Activated CD8-positive, alpha-beta memory T cell treated with anti-CD3 and anti-CD28 coated beads, Interleukin-2, amount 50 U/mL, for 48 hours (primary cell): Measurements from ENCODE around the gene EIF3A.
"Not testable (repeated sequence)": the region's sequence is repeated elsewhere in the genome, so short reads cannot be mapped to it uniquely, and the experiment has no call there.

Experiments
- DNase-seq: peaks from one replicate; pipeline ENCODE4 v3.0.0-alpha.2; 2020

Gene EIF3A, protein sequence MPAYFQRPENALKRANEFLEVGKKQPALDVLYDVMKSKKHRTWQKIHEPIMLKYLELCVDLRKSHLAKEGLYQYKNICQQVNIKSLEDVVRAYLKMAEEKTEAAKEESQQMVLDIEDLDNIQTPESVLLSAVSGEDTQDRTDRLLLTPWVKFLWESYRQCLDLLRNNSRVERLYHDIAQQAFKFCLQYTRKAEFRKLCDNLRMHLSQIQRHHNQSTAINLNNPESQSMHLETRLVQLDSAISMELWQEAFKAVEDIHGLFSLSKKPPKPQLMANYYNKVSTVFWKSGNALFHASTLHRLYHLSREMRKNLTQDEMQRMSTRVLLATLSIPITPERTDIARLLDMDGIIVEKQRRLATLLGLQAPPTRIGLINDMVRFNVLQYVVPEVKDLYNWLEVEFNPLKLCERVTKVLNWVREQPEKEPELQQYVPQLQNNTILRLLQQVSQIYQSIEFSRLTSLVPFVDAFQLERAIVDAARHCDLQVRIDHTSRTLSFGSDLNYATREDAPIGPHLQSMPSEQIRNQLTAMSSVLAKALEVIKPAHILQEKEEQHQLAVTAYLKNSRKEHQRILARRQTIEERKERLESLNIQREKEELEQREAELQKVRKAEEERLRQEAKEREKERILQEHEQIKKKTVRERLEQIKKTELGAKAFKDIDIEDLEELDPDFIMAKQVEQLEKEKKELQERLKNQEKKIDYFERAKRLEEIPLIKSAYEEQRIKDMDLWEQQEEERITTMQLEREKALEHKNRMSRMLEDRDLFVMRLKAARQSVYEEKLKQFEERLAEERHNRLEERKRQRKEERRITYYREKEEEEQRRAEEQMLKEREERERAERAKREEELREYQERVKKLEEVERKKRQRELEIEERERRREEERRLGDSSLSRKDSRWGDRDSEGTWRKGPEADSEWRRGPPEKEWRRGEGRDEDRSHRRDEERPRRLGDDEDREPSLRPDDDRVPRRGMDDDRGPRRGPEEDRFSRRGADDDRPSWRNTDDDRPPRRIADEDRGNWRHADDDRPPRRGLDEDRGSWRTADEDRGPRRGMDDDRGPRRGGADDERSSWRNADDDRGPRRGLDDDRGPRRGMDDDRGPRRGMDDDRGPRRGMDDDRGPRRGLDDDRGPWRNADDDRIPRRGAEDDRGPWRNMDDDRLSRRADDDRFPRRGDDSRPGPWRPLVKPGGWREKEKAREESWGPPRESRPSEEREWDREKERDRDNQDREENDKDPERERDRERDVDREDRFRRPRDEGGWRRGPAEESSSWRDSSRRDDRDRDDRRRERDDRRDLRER (N-terminal part only)

DNA sequence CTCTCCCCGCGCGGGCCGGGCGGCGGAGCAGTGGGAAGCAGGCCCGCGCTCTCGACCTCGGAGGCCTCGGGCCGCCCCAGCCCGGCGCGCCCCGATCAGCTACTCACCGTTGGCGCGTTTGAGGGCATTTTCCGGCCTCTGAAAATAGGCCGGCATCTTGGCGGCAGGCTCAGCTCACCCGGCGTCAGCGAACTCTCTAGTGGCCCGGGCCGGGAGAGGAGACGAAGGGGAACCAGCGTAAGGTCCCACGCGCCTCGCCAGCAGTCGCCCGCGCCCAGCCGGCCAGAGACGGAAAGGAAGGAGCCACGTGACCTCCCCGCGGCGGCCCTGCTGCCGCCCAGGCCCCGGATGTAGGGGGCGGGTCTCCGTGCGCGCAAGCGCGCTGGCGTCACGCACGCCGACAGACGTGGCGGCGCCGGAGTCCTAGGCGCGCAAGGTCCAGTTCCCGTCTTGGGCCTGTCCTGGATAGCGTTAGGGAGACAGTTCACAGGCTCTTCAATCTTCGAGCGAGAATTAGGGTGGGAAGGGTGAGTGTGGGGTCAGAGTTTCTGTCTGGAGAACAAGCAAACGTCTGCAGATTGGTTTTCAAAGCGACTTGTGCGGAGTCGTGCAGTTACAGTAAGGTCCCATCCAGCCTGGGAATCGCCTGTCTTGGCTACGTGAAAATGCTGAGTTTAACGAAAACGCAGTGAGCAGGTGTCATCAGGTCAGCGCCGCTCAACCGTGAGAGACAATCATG lies at the start of gene EIF3A:
EIF3A (minus strand) TSS at position 297 of the 739 bp plus-strand sequence; CDS start at position 156, 141 bp downstream.
- DNase-seq = peak; percentile 97

DNA sequence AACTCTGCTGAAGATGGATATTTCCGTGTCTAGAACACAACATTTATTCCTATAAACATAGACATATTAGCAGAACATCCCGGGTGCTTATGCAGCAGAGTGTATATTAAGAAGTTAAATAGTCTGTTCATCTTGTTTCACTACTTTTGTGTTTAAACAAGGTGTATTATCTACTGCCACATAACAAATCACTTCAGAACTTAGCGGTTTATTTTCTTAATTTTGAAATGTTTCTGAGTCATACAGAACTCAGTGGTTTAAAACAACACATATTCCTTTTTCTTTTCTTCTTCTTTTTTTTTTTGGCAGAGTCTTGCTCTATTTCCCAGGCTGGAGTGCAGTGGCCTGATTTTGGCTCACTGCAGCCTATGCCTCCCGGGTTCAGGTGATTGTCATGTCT lies 49.1 kb upstream of the EIF3A start:
- no peak for DNase-seq

DNA sequence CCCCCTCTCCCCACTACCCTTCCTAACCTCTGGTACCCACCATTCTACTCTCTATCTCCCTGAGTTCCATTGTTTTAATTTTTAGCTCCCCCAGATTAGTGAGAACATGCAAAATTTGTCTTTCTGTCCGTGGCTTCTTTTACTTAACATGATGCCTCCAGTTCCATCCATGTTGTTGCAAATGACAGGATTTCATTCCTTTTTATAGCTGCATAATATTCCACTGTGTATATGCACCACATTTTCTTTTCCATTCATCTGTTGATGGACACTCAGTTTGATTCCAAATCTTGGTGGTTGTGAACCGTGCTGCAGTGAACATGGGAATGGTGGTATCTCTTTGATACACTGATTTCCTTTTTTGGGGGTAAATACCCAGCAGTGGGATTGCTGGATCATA lies 45.3 kb upstream of the EIF3A start:
- no peak for DNase-seq

DNA sequence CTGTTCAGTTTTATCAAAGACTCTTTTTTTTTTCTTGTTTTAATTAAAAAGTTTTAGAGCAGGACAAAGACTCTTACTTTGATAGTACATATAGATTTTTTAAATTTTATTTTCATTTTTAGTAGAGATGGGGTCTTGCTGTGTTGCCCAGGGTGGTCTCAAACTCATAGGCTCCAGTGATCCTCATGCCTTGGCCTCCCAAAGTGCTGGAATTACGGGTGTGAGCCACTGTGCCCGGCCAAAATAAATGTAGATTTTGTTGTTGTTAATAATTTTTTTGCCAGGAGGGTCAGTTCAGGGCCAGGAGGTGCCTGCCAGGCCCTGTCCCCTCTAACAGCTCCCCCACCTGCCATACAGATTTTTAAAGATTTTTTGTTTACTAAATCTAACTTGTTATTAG lies 40.3 kb upstream of the EIF3A start:
- DNase-seq = no peak

DNA sequence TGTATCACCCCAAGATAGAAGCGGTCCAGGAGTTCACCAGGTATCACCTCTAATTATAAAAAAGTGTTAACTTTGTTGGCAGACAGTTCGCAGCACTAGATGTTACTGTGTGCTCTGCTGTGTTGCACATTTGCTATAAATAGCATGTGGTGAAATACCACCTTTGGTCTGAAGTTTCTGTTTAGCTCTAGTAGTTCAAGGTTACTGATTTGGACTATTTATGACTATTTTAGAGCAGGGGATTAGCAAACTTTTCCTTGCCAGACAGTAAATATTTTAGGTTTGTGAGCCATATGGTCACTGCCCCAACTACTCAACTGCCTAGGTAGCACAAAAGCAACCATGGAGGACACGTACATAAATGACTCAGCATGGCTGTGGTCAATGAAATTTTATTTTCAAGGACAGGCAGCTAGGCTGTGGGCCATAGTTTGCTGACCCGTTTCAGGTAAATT lies 39.8 kb upstream of the EIF3A start:
- no peak for DNase-seq

DNA sequence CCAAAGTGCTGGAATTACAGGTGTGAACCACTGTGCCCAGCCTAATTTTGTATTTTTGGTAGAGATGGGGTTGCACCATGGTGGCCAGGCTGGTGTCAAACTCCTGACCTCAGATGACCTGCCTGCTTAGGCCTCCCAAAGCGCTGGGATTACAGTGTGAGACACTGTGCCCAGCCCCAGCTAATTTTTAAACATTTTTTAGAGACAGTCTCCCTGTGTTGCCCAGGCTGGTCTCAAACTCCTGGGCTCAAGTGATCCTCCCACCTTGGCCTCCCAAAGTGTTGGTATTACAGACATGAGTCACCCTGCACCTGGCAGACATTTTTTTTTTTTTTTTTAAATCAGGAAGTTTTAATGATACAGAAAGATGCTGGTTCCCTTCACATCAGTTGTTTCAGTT lies 38.8 kb upstream of the EIF3A start:
- no peak for DNase-seq

DNA sequence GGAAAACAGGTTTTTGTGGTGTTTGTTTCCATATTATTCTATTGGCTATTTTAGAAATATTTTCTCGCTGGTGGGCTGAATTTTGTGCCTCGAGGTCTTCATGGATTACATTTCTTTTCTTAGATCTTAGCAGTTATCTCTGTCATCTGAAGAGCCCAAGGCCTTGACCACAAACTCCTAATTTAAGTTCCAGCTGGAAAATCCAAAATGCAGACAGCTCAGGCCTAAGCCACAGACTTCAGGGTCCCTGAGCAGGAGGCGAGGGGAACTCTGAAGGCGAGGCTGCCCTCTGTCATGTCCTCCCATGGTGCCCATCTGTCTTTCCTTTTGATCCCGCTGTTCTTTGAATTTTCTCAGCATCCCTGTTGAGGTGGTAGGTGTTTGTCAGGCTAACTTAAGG lies 37.6 kb upstream of the EIF3A start:
- DNase-seq = no peak

DNA sequence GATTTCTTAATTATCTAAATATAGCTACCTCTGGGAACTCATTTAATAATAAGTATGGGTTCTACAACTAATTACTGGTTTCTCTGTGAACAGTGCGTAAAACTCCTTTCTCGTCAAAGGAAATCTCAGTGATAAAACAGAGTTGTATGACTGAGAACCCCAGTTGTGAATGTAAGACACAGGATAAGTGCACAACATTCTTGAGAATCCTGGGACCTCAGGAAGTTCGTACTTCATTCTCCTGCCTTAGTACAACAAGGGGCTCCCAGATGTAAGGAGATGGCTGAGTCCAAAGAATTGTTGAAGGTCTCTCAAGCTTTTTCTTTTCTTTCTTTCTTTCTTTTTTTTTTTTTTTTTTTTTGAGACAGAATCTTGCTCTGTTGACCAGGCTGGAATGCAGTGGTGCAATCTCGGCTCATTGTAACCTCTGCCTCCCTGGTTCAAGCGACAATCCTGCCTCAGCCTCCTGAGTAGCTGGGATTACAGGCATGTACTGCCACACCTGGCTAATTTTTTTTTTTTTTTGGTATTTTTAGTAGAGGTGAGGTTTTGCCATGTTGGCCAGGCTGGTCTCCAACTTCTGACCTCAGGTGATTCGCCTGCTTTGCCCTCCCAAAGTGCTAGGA lies 35.8 kb upstream of the EIF3A start:
- no peak for DNase-seq

DNA sequence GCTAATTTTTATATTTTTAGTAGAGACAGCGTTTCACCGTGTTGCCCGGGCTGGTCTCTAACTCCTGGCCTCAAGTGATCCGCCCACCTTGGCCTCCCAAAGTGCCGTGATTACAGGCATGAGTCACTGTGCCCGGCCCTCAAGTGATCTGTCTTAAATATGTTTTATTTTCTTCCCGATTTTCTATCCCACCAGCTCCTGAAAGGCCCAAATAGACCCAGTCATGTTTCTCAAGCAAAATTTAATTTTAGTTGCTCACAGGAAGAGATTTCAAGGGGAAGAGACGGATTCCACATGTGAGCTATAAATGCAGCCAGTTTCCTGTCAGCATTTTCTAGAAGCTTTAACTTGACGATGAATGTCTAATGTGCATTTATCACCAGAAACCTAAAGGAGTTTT lies 35.3 kb upstream of the EIF3A start:
- no peak for DNase-seq

DNA sequence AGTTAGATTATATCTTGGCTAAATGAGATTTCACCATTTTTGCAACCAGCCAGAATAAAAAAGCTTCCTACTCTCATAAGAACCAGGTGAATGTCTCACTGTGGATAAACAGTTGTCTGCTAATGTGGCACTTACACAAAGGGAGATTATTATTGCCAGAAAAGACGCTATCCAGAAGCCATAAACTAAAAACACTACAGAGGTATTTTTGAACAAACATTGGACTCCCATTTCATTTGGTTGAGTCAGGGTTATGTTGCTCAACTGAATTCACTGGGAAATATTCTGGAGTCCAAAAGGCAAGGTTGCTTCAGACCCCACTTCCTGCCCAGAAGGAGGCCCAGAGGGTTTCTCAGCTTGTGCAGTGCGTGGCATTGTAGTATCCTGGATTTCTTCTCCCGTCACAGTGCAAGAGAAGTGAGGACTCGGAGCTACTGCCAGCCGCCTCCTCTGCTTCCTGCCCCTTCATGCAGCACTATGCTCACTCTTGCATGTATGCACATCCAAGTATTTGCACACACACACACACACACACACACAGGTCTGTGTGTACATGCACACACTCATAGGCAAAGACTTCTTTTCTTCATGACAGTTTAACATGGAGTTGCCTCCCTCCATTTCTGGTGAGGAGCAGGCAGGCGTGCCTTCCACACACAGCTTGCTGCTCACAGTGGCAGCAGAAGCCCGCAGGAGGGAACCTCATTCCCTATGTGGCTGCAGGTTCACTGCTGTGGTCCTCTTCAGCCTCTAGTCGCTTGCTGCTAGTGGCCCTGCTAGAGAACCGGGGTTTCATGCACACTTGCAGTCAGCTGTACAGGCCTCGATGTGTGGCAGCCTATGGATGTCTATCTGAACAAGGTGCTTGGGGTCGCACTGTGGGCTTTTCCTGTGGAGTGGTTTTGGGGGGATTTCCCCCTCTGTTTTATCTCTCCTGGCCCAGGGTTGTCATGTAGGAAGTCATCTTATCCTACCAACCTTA lies 33.4 kb upstream of the EIF3A start:
- DNase-seq = no peak

DNA sequence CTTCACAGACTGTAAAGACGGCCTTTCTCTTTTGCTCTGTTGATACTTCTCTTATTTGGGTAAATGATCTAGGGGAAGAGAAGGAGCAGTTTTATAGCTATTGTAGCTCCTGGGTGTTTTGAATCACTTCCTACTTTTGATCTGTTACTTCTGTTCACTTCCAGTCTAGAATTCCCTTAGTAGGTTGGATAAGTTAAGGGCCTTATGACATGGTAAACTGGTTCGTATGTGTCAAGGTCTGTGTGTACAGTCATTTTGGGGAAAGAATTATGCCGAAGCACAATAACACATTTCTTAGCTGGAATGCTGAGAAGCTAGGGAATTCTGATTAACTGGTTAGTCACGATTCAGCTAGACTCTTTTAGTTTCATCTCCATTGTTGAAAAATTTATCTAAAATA lies 31.4 kb upstream of the EIF3A start:
- no peak for DNase-seq

DNA sequence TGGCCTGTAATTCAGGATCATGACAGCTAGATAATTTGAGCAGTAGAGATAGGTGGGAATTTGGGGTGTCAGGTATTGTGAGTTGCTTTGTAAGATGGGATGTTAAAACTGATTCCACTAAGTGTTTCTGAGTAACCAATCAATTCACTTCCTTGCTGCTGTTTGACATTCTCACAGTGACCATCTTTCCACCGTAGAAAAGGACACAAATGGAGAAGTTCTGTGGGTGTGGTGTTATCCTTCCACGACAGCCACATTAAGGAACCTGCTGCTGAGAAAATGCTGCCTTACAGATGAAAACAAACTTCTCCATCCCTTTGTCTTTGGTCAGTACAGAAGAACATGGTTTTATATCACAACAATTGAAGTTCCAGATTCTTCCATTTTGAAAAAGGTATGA lies 27.2 kb upstream of the EIF3A start:
- DNase-seq = not testable (repeated sequence)

DNA sequence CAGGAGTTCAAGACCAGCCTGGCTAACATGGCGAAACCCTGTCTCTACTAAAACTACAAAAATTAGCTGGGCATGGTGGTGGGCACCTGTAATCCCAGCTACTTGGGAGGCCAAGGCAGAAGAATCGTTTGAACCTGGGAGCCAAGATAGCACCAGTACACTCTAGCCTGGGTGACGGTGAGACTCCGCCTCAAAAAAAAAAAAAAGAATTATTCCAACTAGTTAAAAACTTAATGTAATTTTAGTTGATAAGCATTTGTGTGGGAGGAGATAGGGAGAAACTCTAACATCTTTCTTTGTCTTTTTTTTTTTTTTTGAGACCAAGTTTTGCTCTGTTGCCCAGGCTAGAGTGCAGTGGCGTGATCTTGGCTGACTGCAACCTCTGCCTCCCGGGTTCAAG lies 26.5 kb upstream of the EIF3A start:
- not testable (repeated sequence) for DNase-seq

DNA sequence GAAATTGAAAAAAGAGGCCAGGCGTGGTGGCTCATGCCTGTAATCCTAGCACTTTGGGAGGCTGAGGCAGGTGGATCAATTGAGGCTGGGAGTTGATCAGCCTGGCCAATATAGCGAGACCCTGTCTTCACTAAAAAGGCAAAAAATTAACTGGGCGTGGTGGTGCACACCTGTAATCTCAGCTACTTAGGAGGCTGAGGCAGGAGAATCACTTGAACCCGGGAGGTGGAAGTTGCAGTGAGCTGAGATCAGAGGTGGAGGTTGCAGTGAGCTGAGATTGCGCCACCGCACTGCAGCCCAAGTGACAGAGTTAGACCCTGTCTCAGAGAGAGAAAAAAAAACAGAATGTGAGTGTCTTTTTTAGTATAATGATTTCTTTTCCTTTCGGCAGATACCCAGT lies 25.3 kb upstream of the EIF3A start:
- not testable (repeated sequence) for DNase-seq

DNA sequence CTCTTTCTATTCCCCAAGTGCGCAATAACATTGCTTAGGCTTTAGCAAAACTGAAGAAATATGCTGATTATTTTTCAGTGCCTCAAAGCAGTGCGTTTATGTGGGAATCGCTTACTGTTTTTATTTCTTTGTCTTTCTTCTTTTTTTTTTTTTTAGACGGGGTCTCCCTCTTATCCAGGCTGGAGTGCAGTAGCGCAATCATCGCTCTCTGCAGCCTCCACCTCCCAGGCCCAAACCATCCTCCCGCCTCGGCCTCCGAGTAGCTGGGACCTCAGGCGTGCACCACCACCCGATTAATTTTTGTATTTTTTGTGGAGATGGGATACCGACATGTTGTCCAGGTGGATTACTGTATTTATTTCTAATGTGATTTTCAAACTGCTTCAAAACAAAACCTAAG lies 24.5 kb upstream of the EIF3A start:
- no peak for DNase-seq

DNA sequence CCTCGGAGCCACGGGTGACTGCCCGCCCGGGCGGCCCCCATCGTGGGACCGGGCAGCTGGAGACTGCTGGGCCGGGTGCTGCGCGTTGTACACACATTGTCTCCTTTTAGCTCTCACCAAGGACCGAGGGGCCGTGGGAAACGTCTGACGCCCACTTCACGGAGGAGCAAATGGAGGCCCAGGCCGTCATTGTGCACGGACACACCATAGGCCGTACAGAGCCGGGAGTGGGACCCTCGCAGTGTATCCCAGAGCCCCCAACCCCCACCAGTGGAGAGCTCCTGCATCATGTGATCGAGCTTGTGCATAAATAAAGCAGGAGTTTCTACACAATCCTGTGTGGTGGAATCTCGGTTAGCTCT lies 24.0 kb upstream of the EIF3A start:
- DNase-seq = peak; percentile 57

DNA sequence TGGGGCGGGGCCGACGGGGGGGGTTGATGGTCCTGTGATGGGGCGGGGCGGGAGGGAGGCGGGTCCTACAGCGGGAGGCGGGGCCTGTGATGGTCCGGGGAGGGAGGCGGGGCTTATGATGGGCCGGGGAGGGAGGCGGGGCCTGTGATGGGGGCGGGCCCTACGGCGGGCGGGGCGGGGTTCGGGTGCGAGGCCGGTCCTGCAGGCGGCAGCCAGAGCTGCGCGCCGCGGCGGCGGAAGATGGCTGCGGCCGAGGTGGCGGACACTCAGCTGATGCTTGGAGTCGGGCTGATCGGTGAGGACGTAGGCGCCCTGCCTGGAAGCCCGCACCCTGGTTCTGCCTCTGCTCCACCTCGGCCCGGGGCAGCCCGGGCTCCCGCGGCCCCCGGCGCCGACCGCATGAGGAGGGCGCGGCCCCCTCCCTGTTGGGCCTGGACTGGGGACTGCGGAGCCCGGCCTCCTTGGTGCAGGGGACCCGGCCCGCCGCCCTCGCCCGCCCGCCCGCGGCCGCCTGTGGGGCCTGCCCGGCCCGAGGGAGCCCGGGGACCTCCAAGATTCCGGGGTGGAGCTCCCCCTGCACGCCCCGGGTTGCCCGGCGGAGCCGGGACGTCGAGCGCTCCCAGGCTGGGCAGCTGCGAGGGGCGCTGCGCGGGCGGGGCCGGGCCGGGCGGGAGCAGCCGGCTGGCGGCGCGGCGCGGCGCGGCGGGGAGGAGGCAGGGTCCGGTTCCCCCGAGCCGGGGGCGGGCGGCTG lies 23.5 kb upstream of the EIF3A start, which contains the start of gene DENND10:
DENND10 (plus strand) TSS at position 211 of the 751 bp plus-strand sequence; CDS start at position 241, 30 bp downstream.
- peak; percentile 90 for DNase-seq

DNA sequence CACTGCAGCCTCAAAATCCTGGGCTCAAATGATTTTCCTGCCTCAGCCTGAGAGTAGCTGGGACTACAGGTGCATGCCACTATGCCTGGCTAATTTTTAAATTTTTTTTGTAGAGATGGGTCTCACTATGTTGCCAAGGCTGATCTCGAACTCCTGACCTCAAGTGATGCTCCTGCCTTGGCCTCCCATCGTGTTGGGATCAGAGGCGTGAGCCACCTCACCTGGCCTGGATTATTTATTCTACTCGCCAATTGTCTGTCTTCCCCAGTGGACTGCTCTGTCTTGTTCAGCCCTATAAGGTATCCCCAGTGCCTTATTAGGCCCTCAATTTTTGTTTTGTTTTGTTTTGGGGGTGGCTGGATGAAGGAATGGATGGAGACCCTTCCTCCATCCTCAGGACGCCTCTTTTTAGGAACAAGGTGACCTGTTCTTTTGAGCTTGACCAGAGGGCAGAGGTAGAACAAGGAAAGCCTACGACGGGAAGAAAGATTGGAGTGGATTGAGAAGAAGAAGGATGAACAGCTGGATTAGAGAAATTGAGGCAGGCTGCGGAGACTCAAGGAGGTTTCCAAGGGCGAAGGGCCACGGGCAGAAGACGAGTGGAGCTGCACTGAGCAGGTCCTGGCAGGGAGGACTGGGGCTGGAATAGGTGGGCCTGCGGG lies 22.8 kb upstream of the EIF3A start:
- no peak for DNase-seq
